Liver (tissue), 9 donors: ENCODE measurements around the gene CR1L. TPM values are rescaled to one million over a fixed set of nuclear protein-coding genes. Genes with fewer than 3 reads are reported as not detected.
A peak's percentile ranks its signal among the peaks of the same experiment; 100 is the strongest.
"Not testable (repeated sequence)": the region's sequence is repeated elsewhere in the genome, so short reads cannot be mapped to it uniquely, and the experiment has no call there.

ENCODE experiments used
- DNase-seq: peaks from one replicate; pipeline ENCODE4 v3.0.0-alpha.2; 2017; ENCODE audit warnings: low spot score
- H3K27ac ChIP-seq, 2 donors: one replicate each; pipeline ENCODE4 v1.7.0; 2013; ENCODE audit warnings: inconsistent platforms in 2 of 2, low read length in 2 of 2, control low read depth in 1 of 2, low read depth in 1 of 2, mild to moderate bottlenecking in 1 of 2
- H3K27me3 ChIP-seq, 4 donors: one replicate each; pipeline versions ENCODE4 v1.6.1 to v1.7.0; 2013; ENCODE audit warnings: low read length in 3 of 4, inconsistent platforms in 1 of 4, mild to moderate bottlenecking in 1 of 4, moderate library complexity in 1 of 4; ENCODE audit not compliant: control insufficient read depth in 4 of 4, insufficient read depth in 4 of 4
- H3K36me3 ChIP-seq, 4 donors: one replicate each; pipeline versions ENCODE4 v1.6.1 to v1.7.0; 2013; ENCODE audit warnings: low read length in 3 of 4, mild to moderate bottlenecking in 3 of 4, low read depth in 1 of 4, moderate library complexity in 1 of 4; ENCODE audit not compliant: control insufficient read depth in 4 of 4, insufficient read depth in 3 of 4
- H3K4me1 ChIP-seq, 4 donors: one replicate each; pipeline versions ENCODE4 v1.6.1 to v1.7.0; 2013; ENCODE audit warnings: low read length in 3 of 4, mild to moderate bottlenecking in 3 of 4, moderate library complexity in 1 of 4; ENCODE audit not compliant: control insufficient read depth in 4 of 4, insufficient read depth in 4 of 4
- H3K4me3 ChIP-seq, 3 donors: one replicate each; pipeline versions ENCODE4 v1.6.1 to v1.7.0; 2013; ENCODE audit warnings: low read length in 3 of 3, control low read depth in 1 of 3, low read depth in 1 of 3, mild to moderate bottlenecking in 1 of 3
- H3K9ac ChIP-seq, 2 donors: one replicate each; pipeline ENCODE4 v1.7.0; 2013; ENCODE audit warnings: low read length in 2 of 2, mild to moderate bottlenecking in 2 of 2, moderate library complexity in 2 of 2, control low read depth in 1 of 2, low read depth in 1 of 2
- H3K9me3 ChIP-seq, 4 donors: one replicate each; pipeline versions ENCODE4 v1.6.1 to v1.7.0; 2013; ENCODE audit warnings: low read length in 3 of 4; ENCODE audit not compliant: control insufficient read depth in 4 of 4
- CTCF ChIP-seq: fragments of 150-350 bp; IDR thresholded peaks from 2 replicates; pipeline ENCODE4 v1.5.1; 2017; ENCODE audit warnings: improper control_type of control experiment, low read depth, low read length; ENCODE audit not compliant: missing input control
- FOXA1 ChIP-seq: IDR thresholded peaks from 2 replicates; pipeline ENCODE4 v1.6.1; 2016; ENCODE audit warnings: antibody characterized with exemption
- HNF4A ChIP-seq, 2 donors: conservative IDR thresholded peaks; 2 replicates each; pipeline ENCODE4 v1.6.1; 2016; ENCODE audit warnings: antibody characterized with exemption in 2 of 2, mild to moderate bottlenecking in 2 of 2
- HNF4G ChIP-seq: IDR thresholded peaks from 2 replicates; pipeline ENCODE4 v1.6.1; 2016; ENCODE audit warnings: antibody characterized with exemption
- MAX ChIP-seq: IDR thresholded peaks from 2 replicates; pipeline ENCODE4 v1.6.1; 2016; ENCODE audit warnings: antibody characterized with exemption
- RAD21 ChIP-seq, 2 donors: IDR thresholded peaks; 2 replicates each; pipeline ENCODE4 v1.6.1; 2016; ENCODE audit warnings: antibody characterized with exemption in 2 of 2, mild to moderate bottlenecking in 2 of 2
- TAF1 ChIP-seq: conservative IDR thresholded peaks from 2 replicates; pipeline ENCODE4 v1.6.1; 2016; ENCODE audit warnings: antibody characterized with exemption, mild to moderate bottlenecking
- WGBS: extraction: QIAGEN DNeasy Blood & Tissue Kit; methylation state at CpG from one replicate; pipeline ENCODE4 v1.1.7; 2013; 5-methylcytosine and 5-hydroxymethylcytosine counted together
- polyA plus RNA-seq, 2 donors: library from polyadenylated mRNA; stranded (reverse) in 1 of 2; unstranded in 1 of 2; fragments of 200-250 nt in 1 of 2; fragments of >200 nt in 1 of 2; fragmentation: Nextera tagmentation in 1 of 2; extraction: Ambion mirVana in 1 of 2; gene quantifications; one replicate each; pipeline versions ENCODE4 v1.2.1 to v1.2.3, GENCODE V29; 2013 to 2015
- total RNA-seq, 2 donors: library from RNA; depleted of rRNA; stranded (reverse); fragments of >200 nt; gene quantifications; one replicate each; pipeline ENCODE4 v1.2.3, GENCODE V29; 2014
- donor health status: healthy.
- donor health status: healthy.
- donor health status: healthy.
- donor health status: healthy.
- donor health status: healthy.

The CR1L gene
- total and polyA plus RNA-seq, 4 donors: 0.18 to 30.9 (median 0.42) TPM

GRCh38 chr1:207703712-207704111 is 58.8 kb downstream of the CR1L start:
- Histone ChIP-seq H3K4me3 (no peak overlapping the region), H3K27me3 (no peaks in the 10 kb centered on the region), H3K36me3 (no peaks in the 10 kb centered on the region), H3K9ac (no peak overlapping the region), H3K9me3 (no peaks in the 10 kb centered on the region), H3K4me1 (no peaks in the 10 kb centered on the region), H3K27ac (no peak overlapping the region)
- TF ChIP-seq CTCF (no peak), HNF4A (conservative IDR thresholded peaks at IDR 0.05) (peak in 1 of 2 donors; percentile 6), TAF1 (no peak), HNF4G (no peak)
- DNase-seq: no peak
- 74% methylated on average over 5 of the region's 5 CpGs for WGBS

GRCh38 chr1:207708004-207708403 is 63.1 kb downstream of the CR1L start:
- not testable (repeated sequence) for H3K9ac ChIP-seq, H3K9me3 ChIP-seq, H3K27ac ChIP-seq, H3K4me3 ChIP-seq, DNase-seq, H3K4me1 ChIP-seq, H3K27me3 ChIP-seq, H3K36me3 ChIP-seq
- 90% methylated on average over 3 of the region's 3 CpGs for WGBS

- Histone ChIP-seq H3K4me1 (peaks cover 0 to 3% (median 0%) of the 10 kb centered on the region in 4 donors), H3K4me3 (no peak overlapping the region), H3K9ac (no peak overlapping the region), H3K27ac (no peak overlapping the region), H3K9me3 (peaks cover 0 to 4% (median 0%) of the 10 kb centered on the region in 4 donors), H3K36me3 (no peaks in the 10 kb centered on the region), H3K27me3 (no peaks in the 10 kb centered on the region)
- 58% methylated on average over 5 of the region's 5 CpGs for WGBS
- TF ChIP-seq RAD21 (IDR thresholded peaks at IDR 0.05): peak in 1 of 2 donors; percentile 46
- no peak for TF ChIP-seq MAX
- peak; percentile 3 for TF ChIP-seq CTCF
- TF ChIP-seq FOXA1: no peak
- no peak for DNase-seq
Measured at GRCh38 chr1:207711285-207711684, 66.4 kb downstream of the CR1L start.

- H3K27ac ChIP-seq, H3K9ac ChIP-seq, DNase-seq, H3K4me3 ChIP-seq, H3K27me3 ChIP-seq, H3K9me3 ChIP-seq, H3K36me3 ChIP-seq, H3K4me1 ChIP-seq: not testable (repeated sequence)
- WGBS: 62% methylated on average over 3 of the region's 3 CpGs
Measured at GRCh38 chr1:207712701-207713100, 67.8 kb downstream of the CR1L start.
